Stimulated activated CD4-positive, alpha-beta T cell treated with anti-CD3 and anti-CD28 coated beads, Interleukin-12 subunit alpha, Interleukin-12 subunit beta, amount 100 ng/mL, for 24 hours (primary cell): ENCODE data around the gene ARHGAP22.

Source experiments
- DNase-seq, 2 experiments: peaks; one replicate each; pipeline ENCODE4 v3.0.0-alpha.2; 2020; ENCODE audit warnings: low read depth in 2 of 2

Gene ARHGAP22

GRCh38 chr10:48633381-48634197, 28.7 kb upstream of the ARHGAP22 start:
- no peak for DNase-seq

GRCh38 chr10:48632166-48632565, 27.3 kb upstream of the ARHGAP22 start:
- no peak for DNase-seq

DNA sequence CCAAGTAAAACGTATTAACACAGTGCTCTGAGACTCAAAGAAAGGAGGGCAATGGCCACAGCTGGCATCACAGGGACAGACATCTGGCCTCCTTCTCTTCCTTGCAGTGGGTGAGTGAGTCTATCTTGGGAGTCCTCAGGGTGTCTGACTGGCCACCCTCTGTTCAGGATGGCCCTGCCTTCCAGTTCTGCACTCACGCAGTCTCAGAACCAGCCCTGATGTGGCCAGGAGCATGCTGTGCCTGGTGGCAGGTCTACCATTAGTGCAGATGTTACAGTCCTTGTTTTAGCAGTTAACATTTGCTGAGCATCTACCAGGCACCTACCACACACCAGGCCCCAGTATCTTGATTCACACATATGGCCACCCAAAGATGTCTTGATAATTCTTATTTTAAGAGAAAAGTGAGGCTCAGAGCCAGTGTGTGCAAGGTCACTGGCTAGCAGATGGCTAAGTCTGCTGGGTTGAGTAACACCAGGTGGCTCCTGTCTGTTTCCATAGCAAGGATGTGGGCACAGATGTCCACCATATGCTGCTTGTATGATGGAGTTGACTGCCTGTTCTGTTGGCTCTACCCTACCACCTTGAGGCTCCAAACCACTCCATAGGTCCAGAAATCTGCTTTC, 23.2 kb upstream of the ARHGAP22 start:
- DNase-seq, result no peak

DNA sequence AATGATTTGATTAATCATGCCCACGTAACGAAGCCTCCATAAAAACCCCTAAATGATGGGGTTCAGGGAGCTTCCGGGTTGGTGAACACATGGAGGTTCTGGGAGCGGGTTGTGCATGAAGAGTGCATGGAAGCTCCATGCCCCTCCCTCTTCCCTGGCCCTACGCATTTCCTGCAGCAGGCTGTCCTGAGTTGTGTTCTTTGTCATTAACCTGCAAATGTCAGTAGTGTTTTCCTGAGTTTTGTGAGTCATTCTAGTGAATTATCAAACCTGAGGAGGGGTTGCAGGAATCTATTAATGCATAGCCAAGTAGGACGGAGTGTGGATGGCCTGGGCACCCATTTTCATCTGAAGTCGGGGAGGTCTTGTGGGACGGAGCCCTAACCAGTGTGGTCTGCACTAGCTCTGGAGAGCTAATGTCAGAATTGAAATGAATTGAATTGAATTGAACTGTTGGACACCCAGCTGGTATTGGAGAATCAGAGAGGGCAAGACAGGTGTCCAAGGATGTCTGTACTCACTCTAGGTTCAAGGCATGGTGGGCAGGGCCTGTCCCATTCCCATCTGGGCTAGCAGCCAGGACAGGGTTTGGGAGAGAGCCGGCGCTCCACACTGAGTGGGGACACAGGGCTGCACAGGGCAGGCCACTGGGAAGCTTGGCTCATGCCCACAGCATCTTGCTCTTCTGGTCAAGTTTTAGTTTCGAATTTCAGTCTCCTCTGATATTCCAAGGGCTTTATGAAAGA, 22.3 kb upstream of the ARHGAP22 start:
- DNase-seq, result no peak

GRCh38 chr10:48626447-48626846, 21.6 kb upstream of the ARHGAP22 start:
- DNase-seq, result no peak

DNA sequence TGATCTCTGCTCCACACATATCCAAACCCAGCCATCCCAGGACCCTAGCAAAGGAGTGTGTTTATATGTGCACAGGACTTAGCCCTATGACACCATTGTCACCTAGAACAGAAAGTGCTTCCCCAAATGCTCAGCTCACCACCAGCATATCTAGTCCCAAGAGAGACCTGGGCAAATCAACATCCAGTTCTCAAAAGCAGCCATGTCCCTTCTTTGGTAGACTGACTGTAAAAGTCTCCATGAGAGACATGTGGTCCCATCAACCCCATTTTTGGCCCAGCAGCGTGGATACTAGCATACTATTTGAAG, 20.9 kb upstream of the ARHGAP22 start:
- no peak for DNase-seq

- no peak for DNase-seq
These were observed 18.8 kb upstream of the ARHGAP22 start for GRCh38 chr10:48623607-48624132.

- no peak for DNase-seq
These were observed 18.1 kb upstream of the ARHGAP22 start for GRCh38 chr10:48623009-48623408.

DNA sequence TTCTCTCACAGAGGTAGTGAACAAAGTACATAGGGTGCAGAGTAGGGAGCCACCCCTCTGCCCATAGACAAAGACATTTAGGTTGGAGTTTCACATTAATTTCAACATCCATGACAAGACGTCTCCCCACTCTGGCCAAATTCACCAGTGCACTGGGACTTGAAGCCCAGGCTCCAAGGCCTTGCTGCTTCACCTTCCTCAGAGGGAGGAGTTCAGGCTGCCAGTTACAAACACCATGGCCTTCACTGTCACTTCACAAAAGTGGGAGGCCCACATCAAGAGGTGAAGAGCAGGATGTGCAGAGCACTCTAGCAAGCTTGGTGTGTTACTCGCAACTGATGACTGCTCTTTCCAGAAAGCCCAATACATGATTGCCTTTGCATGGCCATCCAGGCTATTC, 15.8 kb upstream of the ARHGAP22 start:
- no peak for DNase-seq

GRCh38 chr10:48616436-48616835, 11.6 kb upstream of the ARHGAP22 start:
- no peak for DNase-seq

- DNase-seq, result no peak
These were observed 9.9 kb upstream of the ARHGAP22 start for GRCh38 chr10:48614481-48615390.

DNA sequence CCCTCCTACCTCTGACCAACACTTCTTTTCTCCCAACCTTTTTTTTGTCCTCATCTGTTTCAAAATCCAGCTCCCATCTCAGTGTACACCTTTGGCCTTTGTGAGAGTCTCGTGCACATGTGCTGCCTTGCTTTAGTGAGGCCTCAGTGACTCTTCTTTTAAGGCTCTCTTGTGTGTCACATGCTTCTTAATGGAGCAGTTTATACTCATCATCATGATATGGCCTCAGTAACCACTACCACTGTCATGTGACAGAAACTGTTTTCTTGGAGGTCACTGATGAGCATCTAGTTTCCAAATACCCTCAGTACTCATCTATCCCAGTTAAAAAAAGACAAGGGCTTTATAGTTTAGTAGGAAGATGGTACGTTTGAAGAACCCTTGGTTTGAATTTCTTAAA, 8.1 kb upstream of the ARHGAP22 start:
- no peak for DNase-seq

GRCh38 chr10:48612236-48612943, 7.5 kb upstream of the ARHGAP22 start:
- DNase-seq, result no peak

DNA sequence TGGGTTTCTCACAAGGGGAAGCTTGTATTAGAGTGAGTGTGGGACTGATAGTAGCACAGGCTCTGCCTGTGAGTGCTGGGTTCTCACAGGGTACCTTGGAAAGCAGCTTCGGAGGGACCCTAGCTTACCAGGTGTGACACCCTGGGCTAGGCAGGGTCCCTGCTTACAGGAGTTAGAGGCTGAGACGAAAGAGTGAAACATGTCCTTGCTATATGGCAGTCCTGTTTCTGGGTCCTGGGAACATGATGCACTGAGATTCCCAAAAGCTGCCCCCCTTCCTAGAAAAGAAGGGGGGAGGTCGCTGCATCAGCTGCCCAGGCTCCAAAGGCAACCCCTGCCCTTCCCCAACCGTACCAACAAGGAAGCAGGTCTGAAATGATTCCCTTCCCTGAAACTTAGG, 6.3 kb upstream of the ARHGAP22 start:
- no peak for DNase-seq

DNA sequence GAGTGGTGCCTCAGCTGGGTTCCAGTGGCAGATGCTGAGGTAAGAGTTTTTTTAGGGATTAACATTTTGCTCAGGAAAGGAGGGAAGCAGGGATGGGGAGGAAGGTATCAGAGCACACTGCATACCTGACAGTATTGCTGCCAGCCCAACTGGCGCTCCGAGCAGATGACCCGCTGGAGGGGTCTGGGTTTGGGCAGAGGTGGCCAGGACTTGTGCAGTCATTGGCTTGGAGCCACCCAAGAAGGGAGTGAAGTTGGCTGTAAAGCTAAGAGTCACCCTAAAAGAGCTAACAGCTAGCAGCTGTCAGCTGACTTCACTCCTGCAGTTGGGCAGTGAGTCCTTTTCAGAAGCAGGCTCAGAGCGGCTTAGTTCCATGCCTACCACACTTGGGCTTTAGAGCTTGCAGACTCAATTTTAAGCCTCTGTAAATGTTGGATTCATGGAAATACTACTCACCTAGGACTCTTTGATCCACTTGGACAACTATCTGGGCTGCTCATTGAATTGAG, 5.8 kb upstream of the ARHGAP22 start:
- DNase-seq, result no peak

- no peak for DNase-seq
These were observed 5.2 kb upstream of the ARHGAP22 start for GRCh38 chr10:48609899-48610584.

- DNase-seq, result no peak
These were observed 4.6 kb upstream of the ARHGAP22 start for GRCh38 chr10:48609441-48609840.

GRCh38 chr10:48608976-48609375, 4.1 kb upstream of the ARHGAP22 start:
- no peak for DNase-seq

GRCh38 chr10:48608279-48608681, 3.4 kb upstream of the ARHGAP22 start:
- DNase-seq, result peak in 1 of 2 experiments; percentile 31
